Transverse colon (tissue), 3 donors: ENCODE data around the gene RMI1.

ENCODE experiments used
- POLR2A ChIP-seq: fragments of 450-650 bp; IDR thresholded peaks from one replicate; pipeline ENCODE4 v1.6.1; 2016; ENCODE audit warnings: antibody characterized with exemption, mild to moderate bottlenecking, moderate library complexity
- TF ChIP-seq, protein P1 (sequence below), 5 experiments: fragments of 200-600 bp in 3 of 5; fragments of 450-650 bp in 2 of 5; sonication (generic) in 3 of 5; IDR thresholded peaks; 1 replicate in 2 of 5; 2 replicates in 3 of 5; pipeline ENCODE4 v1.5.1; 2016 to 2017; ENCODE audit warnings: antibody characterized with exemption in 5 of 5, inconsistent platforms in 3 of 5, mild to moderate bottlenecking in 2 of 5, moderate library complexity in 1 of 5

- no peak for TF ChIP-seq POLR2A
- TF ChIP-seq, protein P1, sequence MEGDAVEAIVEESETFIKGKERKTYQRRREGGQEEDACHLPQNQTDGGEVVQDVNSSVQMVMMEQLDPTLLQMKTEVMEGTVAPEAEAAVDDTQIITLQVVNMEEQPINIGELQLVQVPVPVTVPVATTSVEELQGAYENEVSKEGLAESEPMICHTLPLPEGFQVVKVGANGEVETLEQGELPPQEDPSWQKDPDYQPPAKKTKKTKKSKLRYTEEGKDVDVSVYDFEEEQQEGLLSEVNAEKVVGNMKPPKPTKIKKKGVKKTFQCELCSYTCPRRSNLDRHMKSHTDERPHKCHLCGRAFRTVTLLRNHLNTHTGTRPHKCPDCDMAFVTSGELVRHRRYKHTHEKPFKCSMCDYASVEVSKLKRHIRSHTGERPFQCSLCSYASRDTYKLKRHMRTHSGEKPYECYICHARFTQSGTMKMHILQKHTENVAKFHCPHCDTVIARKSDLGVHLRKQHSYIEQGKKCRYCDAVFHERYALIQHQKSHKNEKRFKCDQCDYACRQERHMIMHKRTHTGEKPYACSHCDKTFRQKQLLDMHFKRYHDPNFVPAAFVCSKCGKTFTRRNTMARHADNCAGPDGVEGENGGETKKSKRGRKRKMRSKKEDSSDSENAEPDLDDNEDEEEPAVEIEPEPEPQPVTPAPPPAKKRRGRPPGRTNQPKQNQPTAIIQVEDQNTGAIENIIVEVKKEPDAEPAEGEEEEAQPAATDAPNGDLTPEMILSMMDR (IDR thresholded peaks at IDR 0.05), result no peak
These were observed 45.2 kb upstream of the RMI1 start for GRCh38 chr9:83935276-83935935.
